A549 (cell line): ENCODE measurements around the gene TACR1. TPM values are rescaled to one million over a fixed set of nuclear protein-coding genes. Genes with fewer than 3 reads are reported as not detected.

Source experiments
- ATAC-seq, 2 experiments: fragments of 200-7000 bp in 1 of 2; fragments of >200 bp in 1 of 2; cut with Nextera tagmentation in 1 of 2; cut with Tn5 transposase in 1 of 2; 3 replicates each; pipeline versions ENCODE4 v1.8.0 to v1.9.1; 2018 to 2020; ENCODE audit warnings: mild to moderate bottlenecking in 1 of 2, moderate library complexity in 1 of 2
- CTCF ChIA-PET: fragments of 300-600 bp; sonication (Branson Sonifier 250); formaldehyde crosslinking; extraction: SDS; loops from one replicate; lab custom pipeline; 2021; ENCODE audit warnings: antibody characterized with exemption, inconsistent platforms; lab: Yijun Ruan, JAX
- POLR2A ChIA-PET: fragments of 350-600 bp; formaldehyde crosslinking; extraction: SDS; loops from one replicate; lab custom pipeline; 2021; ENCODE audit warnings: antibody characterized with exemption, inconsistent platforms; lab: Yijun Ruan, JAX
- DNase-seq, 2 experiments: peaks; one replicate each; pipeline versions ENCODE4 v3.0.0 to v3.0.0-alpha.2; 2011 to 2016; ENCODE audit warnings: low read depth in 1 of 2, low spot score in 1 of 2
- FAIRE-seq: peaks from 2 replicates; lab custom pipeline; 2011; peaks lifted over from hg19 to GRCh38; lab: Jason Lieb, UNC
- H3K27ac ChIP-seq, 2 experiments: fragments of >200 bp; sonication (Bioruptor Twin); formaldehyde crosslinking; 3 replicates each; pipeline ENCODE4 v1.5.1; 2016 to 2017
- H3K4me1 ChIP-seq: fragments of >200 bp; sonication (Bioruptor Twin); formaldehyde crosslinking; 3 replicates; pipeline ENCODE4 v1.6.1; 2016
- H3K4me2 ChIP-seq: fragments of >200 bp; sonication (Bioruptor Twin); formaldehyde crosslinking; 3 replicates; pipeline ENCODE4 v1.6.1; 2016
- H3K4me3 ChIP-seq: fragments of >200 bp; sonication (Bioruptor Twin); formaldehyde crosslinking; 3 replicates; pipeline ENCODE4 v1.5.1; 2016
- H3K9me3 ChIP-seq: fragments of >200 bp; sonication (Bioruptor Twin); formaldehyde crosslinking; 3 replicates; pipeline ENCODE4 v1.6.1; 2016
- ATOH8 ChIP-seq: fragments of 250-450 bp; sonication (Bioruptor Pico); IDR thresholded peaks from 2 replicates; pipeline ENCODE4 v1.5.0; 2020; ENCODE audit warnings: low read depth, mild to moderate bottlenecking, moderate library complexity
- BHLHE40 ChIP-seq: IDR thresholded peaks from 2 replicates; pipeline ENCODE4 v1.6.1; 2012; ENCODE audit warnings: low read depth, low read length, inconsistent platforms
- CBX2 ChIP-seq: fragments of 200-600 bp; sonication (generic); IDR thresholded peaks from 2 replicates; pipeline ENCODE4 v1.6.1; 2016; ENCODE audit warnings: low read depth, mild to moderate bottlenecking, borderline replicate concordance
- CEBPB ChIP-seq, 2 experiments: fragments of >200 bp in 1 of 2; sonication (Bioruptor Twin) in 1 of 2; formaldehyde crosslinking in 1 of 2; IDR thresholded peaks; 2 replicates each; pipeline ENCODE4 v1.6.1; 2012 to 2016
- CHD2 ChIP-seq: fragments of 150-350 bp; IDR thresholded peaks from 2 replicates; pipeline ENCODE4 v1.6.1; 2014; ENCODE audit warnings: low read length; ENCODE audit not compliant: partially characterized antibody
- EP300 ChIP-seq, 2 experiments: fragments of >200 bp; sonication (Bioruptor Twin); formaldehyde crosslinking; IDR thresholded peaks; 2 replicates in 1 of 2; 3 replicates in 1 of 2; pipeline ENCODE4 v1.6.1; 2016 to 2017
- ESRRA ChIP-seq: fragments of 150-350 bp; IDR thresholded peaks from 2 replicates; pipeline ENCODE4 v1.6.1; 2014; ENCODE audit warnings: mild to moderate bottlenecking, low read length, borderline replicate concordance
- FOSB ChIP-seq: fragments of 250-450 bp; sonication (Bioruptor Pico); IDR thresholded peaks from 2 replicates; pipeline ENCODE4 v1.5.0; 2020; ENCODE audit warnings: mild to moderate bottlenecking, moderate library complexity
- FOSL2 ChIP-seq, 2 experiments: fragments of 450-650 bp in 1 of 2; fragments of >200 bp in 1 of 2; sonication (Bioruptor Twin) in 1 of 2; formaldehyde crosslinking; IDR thresholded peaks; 2 replicates each; pipeline versions ENCODE4 v1.5.0 to v1.6.1; 2016 to 2020; ENCODE audit warnings: mild to moderate bottlenecking in 1 of 2, moderate library complexity in 1 of 2
- HDAC2 ChIP-seq: fragments of 200-600 bp; sonication (generic); IDR thresholded peaks from 2 replicates; pipeline ENCODE4 v1.6.1; 2016
- HES2 ChIP-seq: fragments of >200 bp; sonication (Bioruptor Twin); formaldehyde crosslinking; IDR thresholded peaks from 2 replicates; pipeline ENCODE4 v1.6.1; 2016
- HOXB13 ChIP-seq: fragments of 250-450 bp; sonication (Bioruptor Pico); IDR thresholded peaks from 2 replicates; pipeline ENCODE4 v1.5.0; 2020; ENCODE audit warnings: low read depth, mild to moderate bottlenecking, moderate library complexity
- HOXB5 ChIP-seq: fragments of 250-450 bp; sonication (Bioruptor Pico); IDR thresholded peaks from 2 replicates; pipeline ENCODE4 v1.5.0; 2020; ENCODE audit warnings: mild to moderate bottlenecking, moderate library complexity
- JUN ChIP-seq, 2 experiments: fragments of >200 bp; sonication (Bioruptor Twin); formaldehyde crosslinking; IDR thresholded peaks; 2 replicates in 1 of 2; 3 replicates in 1 of 2; pipeline ENCODE4 v1.6.1; 2016 to 2017
- JUNB ChIP-seq: fragments of >200 bp; sonication (Bioruptor Twin); formaldehyde crosslinking; IDR thresholded peaks from 2 replicates; pipeline ENCODE4 v1.6.1; 2016
- MAZ ChIP-seq: fragments of 150-350 bp; IDR thresholded peaks from 2 replicates; pipeline ENCODE4 v1.6.1; 2014; ENCODE audit warnings: antibody characterized with exemption, low read depth, low read length, borderline replicate concordance
- MYC ChIP-seq: IDR thresholded peaks from 2 replicates; pipeline ENCODE4 v1.6.1; 2012; ENCODE audit warnings: mild to moderate bottlenecking, inconsistent platforms, low read length, improper control_type of control experiment, borderline replicate concordance
- NPAS2 ChIP-seq: fragments of 250-450 bp; sonication (Bioruptor Pico); IDR thresholded peaks from 2 replicates; pipeline ENCODE4 v1.8.0; 2022; ENCODE audit warnings: mild to moderate bottlenecking, moderate library complexity, borderline replicate concordance
- NR3C1 ChIP-seq: fragments of >200 bp; sonication (Bioruptor Twin); formaldehyde crosslinking; IDR thresholded peaks from 3 replicates; pipeline ENCODE4 v1.6.1; 2017
- POLR2A ChIP-seq: IDR thresholded peaks from 2 replicates; pipeline ENCODE4 v1.6.1; 2012; ENCODE audit warnings: mild to moderate bottlenecking, low read length
- POLR2AphosphoS2 ChIP-seq: conservative IDR thresholded peaks from 2 replicates; pipeline ENCODE4 v1.6.1; 2012; ENCODE audit warnings: low read length, improper control_type of control experiment, inconsistent platforms
- RAD21 ChIP-seq, 2 experiments: fragments of >200 bp in 1 of 2; sonication (Bioruptor Twin) in 1 of 2; formaldehyde crosslinking in 1 of 2; IDR thresholded peaks in 1 of 2; conservative IDR thresholded peaks in 1 of 2; 2 replicates in 1 of 2; 3 replicates in 1 of 2; pipeline ENCODE4 v1.6.1; 2012 to 2018; ENCODE audit warnings: inconsistent platforms in 1 of 2
- RCOR1 ChIP-seq: fragments of 150-350 bp; IDR thresholded peaks from 2 replicates; pipeline ENCODE4 v1.6.1; 2014; ENCODE audit warnings: antibody characterized with exemption, low read length, low read depth
- REST ChIP-seq: fragments of 200-600 bp; sonication (generic); IDR thresholded peaks from 2 replicates; pipeline ENCODE4 v1.6.1; 2016; ENCODE audit warnings: antibody characterized with exemption, mild to moderate bottlenecking, moderate library complexity
- RNF2 ChIP-seq: fragments of 200-600 bp; sonication (generic); IDR thresholded peaks from 2 replicates; pipeline ENCODE4 v1.6.1; 2016; ENCODE audit warnings: low read depth, mild to moderate bottlenecking, antibody characterized with exemption, moderate library complexity, borderline replicate concordance
- TP53 ChIP-seq: fragments of 250-450 bp; sonication (Bioruptor Pico); IDR thresholded peaks from 2 replicates; pipeline ENCODE4 v1.5.0; 2021; ENCODE audit warnings: mild to moderate bottlenecking, moderate library complexity
- ZC3H11A ChIP-seq: fragments of 450-650 bp; IDR thresholded peaks from 2 replicates; pipeline ENCODE4 v1.6.1; 2014; ENCODE audit warnings: antibody characterized with exemption, mild to moderate bottlenecking
- ZNF302 ChIP-seq: fragments of 250-450 bp; sonication (Bioruptor Pico); IDR thresholded peaks from 2 replicates; pipeline ENCODE4 v1.9.0; 2021; ENCODE audit warnings: inconsistent platforms, mild to moderate bottlenecking, moderate library complexity
- WGBS: methylation state at CpG from one replicate; pipeline ENCODE4 v1.1.6; 2017; ENCODE audit errors: missing lambda C conversion rate; 5-methylcytosine and 5-hydroxymethylcytosine counted together
- polyA plus RNA-seq, 4 experiments: library from polyadenylated mRNA; depleted of rRNA in 3 of 4; stranded (reverse); fragments of >200 nt; fragmentation: RNase III in 1 of 4; extraction: RNeasy Plus Mini Kit Qiagen cat#74134 plus additional on column Dnase treatment in 1 of 4; gene quantifications; 2 replicates in 3 of 4; 3 replicates in 1 of 4; pipeline ENCODE4 v1.2.3, GENCODE V29; 2011 to 2017

The TACR1 gene
- polyA plus RNA-seq, 2 of the 4 experiments (the other 2 are of a cell fraction) = 0.27 to 0.92 TPM

DNA sequence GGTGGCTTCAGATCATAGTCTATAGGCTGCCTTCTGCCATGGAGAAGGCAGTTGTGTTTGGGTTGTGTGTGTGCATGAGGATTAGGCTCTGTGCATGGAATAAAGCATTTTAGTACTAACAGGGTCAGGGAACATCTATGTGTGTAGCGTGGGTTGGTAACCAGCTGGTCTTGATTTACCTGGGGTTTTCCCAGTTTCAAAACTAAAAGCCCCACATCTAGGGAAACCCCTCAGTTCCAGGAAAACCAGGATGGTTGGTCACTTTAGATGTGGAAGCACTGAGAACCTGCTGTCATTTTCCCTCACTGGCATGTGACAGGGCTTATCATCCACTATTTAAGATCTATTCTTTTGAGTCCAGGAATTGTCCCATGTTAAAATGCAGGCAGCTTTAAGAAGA lies 124.6 kb downstream of the TACR1 start:
- FAIRE-seq (no peak), DNase-seq (no peak), ATAC-seq (no peak)
- 67% methylated on average over 1 of the region's 1 CpG for WGBS
- Histone ChIP-seq H3K4me2 (no peak overlapping the region), H3K4me3 (no peak overlapping the region), H3K4me1 (no peaks in the 10 kb centered on the region), H3K9me3 (no peaks in the 10 kb centered on the region), H3K27ac (no peak overlapping the region)
- no peak for TF ChIP-seq ZNF302 (CRISPR knock-in tag)
- TF ChIP-seq MAZ = no peak
- ChIA-PET CTCF (interaction anchor here (1.0 to 3.4 kb wide), 6 partner anchors 9 to 534 kb away, joined by 3 to 10 read pairs (median 4); no protein-coding TSS in a partner anchor), POLR2A (no interaction called here)

GRCh38 chr2:75074228-75074627 lies 125.1 kb downstream of the TACR1 start:
- ATAC-seq = no peak
- Histone ChIP-seq H3K27ac (no peak overlapping the region), H3K4me1 (no peaks in the 10 kb centered on the region), H3K9me3 (no peaks in the 10 kb centered on the region), H3K4me2 (no peak overlapping the region), H3K4me3 (no peak overlapping the region)
- no peak for DNase-seq
- FAIRE-seq = no peak
- CTCF ChIA-PET = interaction anchor here (1.0 to 3.4 kb wide), 3 partner anchors 8 to 235 kb away, joined by 4 to 10 read pairs (median 9); no protein-coding TSS in a partner anchor
- TF ChIP-seq TP53 (CRISPR knock-in tag) (no peak), ZNF302 (CRISPR knock-in tag) (no peak), EP300 (IDR thresholded peaks at IDR 0.05) (no peak), HOXB13 (no peak), HDAC2 (no peak), ESRRA (no peak), CEBPB (IDR thresholded peaks at IDR 0.05) (no peak), POLR2A (no peak), FOSB (CRISPR knock-in tag) (no peak), POLR2AphosphoS2 (no peak)
- TF ChIP-seq, all 56 proteins: peak for 0
- 63% methylated on average over 1 of the region's 1 CpG for WGBS
- POLR2A ChIA-PET = no interaction called here

DNA sequence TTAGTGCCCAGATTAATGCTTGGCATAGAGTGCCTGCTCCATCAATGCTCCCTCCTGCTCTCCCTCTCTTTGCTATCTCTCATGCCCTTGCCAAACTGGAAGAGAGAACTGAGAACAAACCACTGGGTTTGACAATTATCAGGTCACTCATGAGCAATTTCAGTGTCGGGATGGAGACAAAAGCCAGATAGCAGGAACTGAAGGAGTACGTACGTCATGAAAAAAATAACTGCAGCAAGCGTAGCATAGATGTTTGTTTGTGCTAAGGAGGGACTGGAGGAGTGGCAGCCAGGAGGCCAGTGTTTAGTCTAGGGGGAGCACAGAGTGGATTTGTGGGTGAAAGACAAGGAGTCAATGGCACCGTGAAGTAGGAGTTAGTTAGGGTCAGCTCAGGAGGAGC lies 127.6 kb downstream of the TACR1 start:
- CTCF ChIA-PET = interaction anchor here (1.9 kb wide), 1 partner anchor 13 kb away, joined by 6 read pairs; no protein-coding TSS in a partner anchor
- Histone ChIP-seq H3K4me3 (no peak overlapping the region), H3K4me1 (no peaks in the 10 kb centered on the region), H3K9me3 (no peaks in the 10 kb centered on the region), H3K27ac (no peak overlapping the region), H3K4me2 (no peak overlapping the region)
- 82% methylated on average over 5 of the region's 5 CpGs for WGBS
- DNase-seq = no peak
- TF ChIP-seq ZC3H11A = no peak
- TF ChIP-seq FOSL2 (IDR thresholded peaks at IDR 0.05) = no peak
- TF ChIP-seq FOSL2 (CRISPR knock-in tag; IDR thresholded peaks at IDR 0.05) = no peak
- TF ChIP-seq HOXB5 (CRISPR knock-in tag) = no peak
- TF ChIP-seq BHLHE40 = no peak
- no peak for TF ChIP-seq ATOH8 (CRISPR knock-in tag)
- TF ChIP-seq NPAS2 (CRISPR knock-in tag) = no peak
- TF ChIP-seq HES2 = no peak
- TF ChIP-seq, all 56 proteins: peak for 0
- ATAC-seq = no peak
- POLR2A ChIA-PET = no interaction called here
- no peak for FAIRE-seq

GRCh38 chr2:75068546-75068945 lies 130.8 kb downstream of the TACR1 start:
- CTCF ChIA-PET = interaction anchor here (0.9 to 2.9 kb wide), 5 partner anchors 10 to 336 kb away, joined by 3 to 14 read pairs (median 3); no protein-coding TSS in a partner anchor
- no peak for DNase-seq
- WGBS = 28% methylated on average over 1 of the region's 1 CpG
- TF ChIP-seq JUN (IDR thresholded peaks at IDR 0.05) (no peak), ZNF302 (CRISPR knock-in tag) (no peak), RNF2 (no peak), RAD21 (conservative IDR thresholded peaks at IDR 0.05 in 1 of 2, IDR thresholded peaks at IDR 0.05 in 1 of 2) (no peak), BHLHE40 (no peak), JUNB (no peak), HES2 (no peak), RCOR1 (no peak), MYC (no peak), NR3C1 (no peak), CHD2 (no peak), REST (no peak), CBX2 (no peak)

More at GRCh38 chr2:75068546-75068945, 130.8 kb downstream of the TACR1 start:
- POLR2A ChIA-PET = no interaction called here
- H3K4me2 ChIP-seq = no peak overlapping the region
- no peaks in the 10 kb centered on the region for H3K9me3 ChIP-seq
- H3K4me1 ChIP-seq = no peaks in the 10 kb centered on the region
- FAIRE-seq = no peak
- H3K4me3 ChIP-seq = no peak overlapping the region
- H3K27ac ChIP-seq = no peak overlapping the region
- no peak for ATAC-seq
